MCF 10A (cell line): Measurements from ENCODE around the gene ELAVL2. TPM values are rescaled to one million over a fixed set of nuclear protein-coding genes. Genes with fewer than 3 reads are reported as not detected.

Experiments
- BruUV-seq: library from RNA; stranded (reverse); fragments of 400-500 nt; replicated peaks from 2 replicates; lab custom pipeline; 2021; lab: Mats Ljungman, UMichigan
- CTCF ChIA-PET: fragments of 300-600 bp; sonication (Branson Sonifier 250); formaldehyde crosslinking; extraction: SDS; loops from one replicate; lab custom pipeline; 2021; ENCODE audit warnings: antibody characterized with exemption, inconsistent platforms; lab: Yijun Ruan, JAX
- POLR2A ChIA-PET: fragments of 300-600, 350-650 bp; sonication (Branson Sonifier 250); formaldehyde crosslinking; extraction: SDS; loops from one replicate; lab custom pipeline; 2020; ENCODE audit warnings: antibody characterized with exemption, inconsistent platforms; lab: Yijun Ruan, JAX
- DNase-seq: peaks from one replicate; pipeline ENCODE4 v3.0.0-alpha.2; 2018; ENCODE audit not compliant: unreplicated experiment
- H3K27ac Mint-ChIP-seq: one replicate; pipeline ENCODE4 v1.8.0; 2022; ENCODE audit warnings: mild to moderate bottlenecking, low read depth, mixed read lengths; ENCODE audit not compliant: unreplicated experiment
- H3K27me3 Mint-ChIP-seq: one replicate; pipeline ENCODE4 v1.8.0; 2022; ENCODE audit warnings: mixed read lengths; ENCODE audit not compliant: insufficient read depth, unreplicated experiment
- H3K36me3 Mint-ChIP-seq: one replicate; pipeline ENCODE4 v1.8.0; 2022; ENCODE audit warnings: mild to moderate bottlenecking, moderate library complexity, mixed read lengths; ENCODE audit not compliant: insufficient read depth, unreplicated experiment
- H3K4me1 Mint-ChIP-seq: one replicate; pipeline ENCODE4 v1.8.0; 2022; ENCODE audit warnings: mixed read lengths; ENCODE audit not compliant: insufficient read depth, unreplicated experiment
- H3K4me3 Mint-ChIP-seq: one replicate; pipeline ENCODE4 v1.8.0; 2022; ENCODE audit warnings: mild to moderate bottlenecking, moderate library complexity, mixed read lengths; ENCODE audit not compliant: unreplicated experiment
- H3K9me3 Mint-ChIP-seq: one replicate; pipeline ENCODE4 v1.8.0; 2022; ENCODE audit warnings: mixed read lengths; ENCODE audit not compliant: unreplicated experiment
- intact Hi-C: fragments of 100-400 bp; cut with micrococcal nuclease; formaldehyde crosslinking; loops from 2 replicates; pipeline ENCODE4 v1.14.1; 2022
- total RNA-seq: library from RNA; stranded (reverse); gene quantifications from 2 replicates; pipeline ENCODE4 v1.2.3, GENCODE V29; 2022
- TF ChIP-seq, protein P1 (sequence below): fragments of 200-600 bp; IDR thresholded peaks from one replicate; pipeline ENCODE4 v1.8.0; 2022; ENCODE audit warnings: antibody characterized with exemption, mild to moderate bottlenecking; ENCODE audit not compliant: unreplicated experiment

ELAVL2 gene
- total RNA-seq, 1 experiment from 2014 or later: 6.0 TPM

DNA sequence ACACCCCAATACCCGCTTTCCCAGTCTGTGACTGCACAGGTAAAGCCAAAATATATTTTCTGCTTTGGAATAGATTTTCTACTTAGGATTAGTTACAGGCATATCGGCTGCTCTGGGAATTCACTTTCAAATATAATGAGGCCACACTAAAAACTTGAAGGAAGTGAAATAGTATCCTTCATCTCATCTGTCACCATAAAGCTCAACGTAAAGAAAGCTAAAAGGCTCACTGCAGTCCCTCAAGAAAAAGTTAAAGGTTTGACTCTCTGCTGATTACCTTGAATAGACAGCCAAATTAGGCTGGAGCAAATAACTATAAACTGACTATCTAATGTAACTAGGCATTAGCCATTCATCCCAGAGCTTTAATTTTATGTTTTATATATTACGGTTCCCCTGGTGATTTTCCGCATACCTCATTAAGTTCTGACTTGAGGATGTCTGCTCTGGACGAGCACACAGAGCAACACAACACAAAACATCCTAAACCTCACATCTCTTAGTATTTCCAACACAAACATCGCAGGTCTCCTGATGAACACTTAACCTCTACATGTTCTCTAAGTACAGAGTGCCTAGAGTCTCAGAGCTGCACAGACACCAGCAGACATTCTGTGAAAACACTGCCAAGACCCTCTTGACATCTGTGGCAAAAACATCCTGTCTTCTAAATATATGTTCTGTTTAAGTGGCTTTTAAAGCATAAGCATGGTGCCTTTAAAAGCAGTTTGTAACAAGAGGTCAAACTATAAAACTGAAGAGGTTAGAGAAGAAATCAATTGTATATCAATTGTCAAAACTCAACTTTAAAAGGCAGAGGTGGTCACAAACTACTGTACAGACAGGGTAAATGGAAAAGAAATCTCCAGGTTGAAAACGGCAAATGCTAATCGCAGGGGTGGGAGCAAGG, 35.4 kb downstream of the ELAVL2 start:
- Mint-ChIP-seq H3K4me1 (no peaks in the 10 kb centered on the region), H3K27ac (no peak overlapping the region), H3K27me3 (no peaks in the 10 kb centered on the region), H3K4me3 (no peak overlapping the region), H3K36me3 (peaks cover 6% of the 10 kb centered on the region), H3K9me3 (no peaks in the 10 kb centered on the region)
- BruUV-seq: no TSS peak
- POLR2A ChIA-PET: no interaction called here
- intact Hi-C loops: no loop called here
- no peak for DNase-seq
- CTCF ChIA-PET: no interaction called here
- TF ChIP-seq, protein P1, sequence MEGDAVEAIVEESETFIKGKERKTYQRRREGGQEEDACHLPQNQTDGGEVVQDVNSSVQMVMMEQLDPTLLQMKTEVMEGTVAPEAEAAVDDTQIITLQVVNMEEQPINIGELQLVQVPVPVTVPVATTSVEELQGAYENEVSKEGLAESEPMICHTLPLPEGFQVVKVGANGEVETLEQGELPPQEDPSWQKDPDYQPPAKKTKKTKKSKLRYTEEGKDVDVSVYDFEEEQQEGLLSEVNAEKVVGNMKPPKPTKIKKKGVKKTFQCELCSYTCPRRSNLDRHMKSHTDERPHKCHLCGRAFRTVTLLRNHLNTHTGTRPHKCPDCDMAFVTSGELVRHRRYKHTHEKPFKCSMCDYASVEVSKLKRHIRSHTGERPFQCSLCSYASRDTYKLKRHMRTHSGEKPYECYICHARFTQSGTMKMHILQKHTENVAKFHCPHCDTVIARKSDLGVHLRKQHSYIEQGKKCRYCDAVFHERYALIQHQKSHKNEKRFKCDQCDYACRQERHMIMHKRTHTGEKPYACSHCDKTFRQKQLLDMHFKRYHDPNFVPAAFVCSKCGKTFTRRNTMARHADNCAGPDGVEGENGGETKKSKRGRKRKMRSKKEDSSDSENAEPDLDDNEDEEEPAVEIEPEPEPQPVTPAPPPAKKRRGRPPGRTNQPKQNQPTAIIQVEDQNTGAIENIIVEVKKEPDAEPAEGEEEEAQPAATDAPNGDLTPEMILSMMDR: no peak

DNA sequence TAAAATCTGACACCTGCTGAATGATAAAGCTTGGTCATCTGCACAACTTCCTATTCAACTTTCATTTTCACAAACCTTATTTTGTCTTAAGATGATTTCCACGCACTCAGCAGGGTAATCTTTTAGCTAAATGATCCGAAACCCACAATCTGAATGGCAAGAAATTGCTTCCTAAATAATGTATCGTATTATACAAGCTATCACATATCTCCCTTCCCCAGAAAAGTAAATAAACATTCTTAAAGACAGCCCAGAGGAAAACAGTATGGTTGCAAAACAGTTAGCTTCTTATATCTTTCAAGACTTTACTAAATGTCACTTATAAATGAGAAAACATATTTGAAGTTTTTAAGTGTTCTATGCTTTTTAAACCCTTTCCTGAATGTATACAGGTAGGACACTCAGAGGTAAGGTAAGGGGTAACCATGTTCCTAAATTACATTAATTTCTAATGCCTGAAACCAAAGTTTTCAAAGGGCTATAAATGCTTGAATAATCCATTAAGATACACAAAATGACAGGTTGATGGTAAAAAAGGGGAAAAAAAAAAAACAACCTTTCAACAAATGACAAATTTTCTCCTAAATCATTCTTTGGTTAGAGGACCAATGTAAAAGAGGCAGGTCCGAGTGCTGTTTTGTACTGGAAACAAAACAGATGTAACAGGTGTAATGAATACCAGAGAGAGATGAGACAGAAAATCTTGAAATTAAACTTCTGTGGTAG, 36.3 kb downstream of the ELAVL2 start:
- peaks cover 6% of the 10 kb centered on the region for H3K36me3 Mint-ChIP-seq
- no peaks in the 10 kb centered on the region for H3K27me3 Mint-ChIP-seq
- no peaks in the 10 kb centered on the region for H3K9me3 Mint-ChIP-seq
- TF ChIP-seq, protein P1: no peak
- no peak for DNase-seq
- POLR2A ChIA-PET: no interaction called here
- CTCF ChIA-PET: interaction anchor here (0.7 kb wide), 1 partner anchor 856 kb away, joined by 3 read pairs; no protein-coding TSS in a partner anchor
- H3K4me3 Mint-ChIP-seq: no peak overlapping the region
- intact Hi-C loops: no loop called here
- H3K27ac Mint-ChIP-seq: no peak overlapping the region
- H3K4me1 Mint-ChIP-seq: no peaks in the 10 kb centered on the region
- BruUV-seq: no TSS peak

DNA sequence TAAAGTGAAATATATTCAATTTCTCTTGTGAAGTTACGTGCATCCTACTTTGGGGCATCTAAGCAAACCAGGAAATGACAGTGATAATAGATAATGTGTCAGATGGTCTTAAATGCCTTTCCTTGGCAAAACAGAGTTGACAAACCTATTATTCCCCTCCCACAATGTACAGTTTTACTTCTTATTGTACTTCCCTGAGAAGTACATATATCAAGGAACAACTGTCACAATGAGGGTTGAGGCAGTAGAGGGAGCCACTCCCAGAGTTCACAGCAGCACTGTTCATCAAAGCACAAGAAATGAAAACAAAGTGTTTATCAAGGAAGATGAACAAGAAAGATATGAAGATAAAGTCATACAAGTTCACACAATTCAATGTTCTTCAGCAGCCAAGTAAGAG, 41.1 kb downstream of the ELAVL2 start:
- CTCF ChIA-PET: no interaction called here
- POLR2A ChIA-PET: interaction anchor here (0.7 to 1.3 kb wide), 2 partner anchors 41 to 197 kb away, joined by 3 read pairs; partner anchors contain the start of gene ELAVL2

More for the DNA sequence above, 41.1 kb downstream of the ELAVL2 start:
- Mint-ChIP-seq H3K4me3 (no peak overlapping the region), H3K9me3 (no peaks in the 10 kb centered on the region), H3K4me1 (peaks cover 6% of the 10 kb centered on the region), H3K36me3 (peaks cover 6% of the 10 kb centered on the region), H3K27me3 (no peaks in the 10 kb centered on the region), H3K27ac (no peak overlapping the region)
- TF ChIP-seq, protein P1: no peak
- no peak for DNase-seq
- intact Hi-C loops: no loop called here
- no TSS peak for BruUV-seq
